Endodermal cell (in vitro differentiated cells): ENCODE data around the gene REEP5. TPM values are rescaled to one million over a fixed set of nuclear protein-coding genes. Genes with fewer than 3 reads are reported as not detected.
A peak's percentile ranks its signal among the peaks of the same experiment; 100 is the strongest.

ENCODE experiments used
- DNase-seq: peaks from one replicate; pipeline ENCODE4 v3.0.0-alpha.2; 2017
- H3K27ac ChIP-seq: 2 replicates; pipeline ENCODE4 v1.5.1; 2013; ENCODE audit warnings: mild to moderate bottlenecking, low read depth, low read length, moderate library complexity
- H3K27me3 ChIP-seq: 2 replicates; pipeline ENCODE4 v1.6.1; 2013; ENCODE audit warnings: mild to moderate bottlenecking, low read length, moderate library complexity; ENCODE audit not compliant: insufficient read depth, control insufficient read depth, poor library complexity, severe bottlenecking
- H3K36me3 ChIP-seq: 2 replicates; pipeline ENCODE4 v1.7.0; 2013; ENCODE audit warnings: mild to moderate bottlenecking, low read length, moderate library complexity; ENCODE audit not compliant: control insufficient read depth, insufficient read depth
- H3K4me1 ChIP-seq: one replicate; pipeline ENCODE4 v1.7.0; 2013; ENCODE audit warnings: low read length; ENCODE audit not compliant: control insufficient read depth, insufficient read depth
- H3K4me3 ChIP-seq: 2 replicates; pipeline ENCODE4 v1.5.1; 2013; ENCODE audit warnings: mild to moderate bottlenecking, low read length, moderate library complexity
- H3K9ac ChIP-seq: 2 replicates; pipeline ENCODE4 v1.6.1; 2013; ENCODE audit warnings: mild to moderate bottlenecking, low read length, moderate library complexity; ENCODE audit not compliant: poor library complexity, severe bottlenecking; ENCODE audit errors: extremely low read depth
- H3K9me3 ChIP-seq: 2 replicates; pipeline ENCODE4 v1.6.1; 2013; ENCODE audit warnings: mild to moderate bottlenecking, low read length, moderate library complexity; ENCODE audit not compliant: control insufficient read depth
- H3K27ac Mint-ChIP-seq: 2 replicates; pipeline ENCODE4 v1.8.0; 2020; ENCODE audit warnings: mixed read lengths
- H3K27me3 Mint-ChIP-seq: 2 replicates; pipeline ENCODE4 v1.8.0; 2021; ENCODE audit warnings: mild to moderate bottlenecking, mixed read lengths; ENCODE audit not compliant: insufficient read depth
- H3K36me3 Mint-ChIP-seq: 2 replicates; pipeline ENCODE4 v1.8.0; 2020; ENCODE audit warnings: low read depth, mixed read lengths
- H3K4me1 Mint-ChIP-seq: 2 replicates; pipeline ENCODE4 v1.8.0; 2020; ENCODE audit warnings: mixed read lengths
- H3K4me3 Mint-ChIP-seq: 2 replicates; pipeline ENCODE4 v1.8.0; 2020; ENCODE audit warnings: mild to moderate bottlenecking, moderate library complexity, mixed read lengths
- H3K9me3 Mint-ChIP-seq: 2 replicates; pipeline ENCODE4 v1.8.0; 2020; ENCODE audit warnings: mild to moderate bottlenecking, mixed read lengths
- CTCF ChIP-seq: fragments of 200-600 bp; sonication (generic); conservative IDR thresholded peaks from 2 replicates; pipeline ENCODE4 v1.5.0; 2021; ENCODE audit warnings: antibody characterized with exemption, mild to moderate bottlenecking
- WGBS, 2 experiments: methylation state at CpG; one replicate each; pipeline versions ENCODE4 v1.1.5 to v1.1.7; 2013; ENCODE audit warnings: missing lambda C conversion rate in 2 of 2, mixed read lengths in 1 of 2; ENCODE audit not compliant: insufficient coverage in 1 of 2, insufficient read length in 1 of 2; 5-methylcytosine and 5-hydroxymethylcytosine counted together
- total RNA-seq, 2 donors: library from RNA; stranded (reverse); fragmentation: NEBNext Ultra II Directional in 1 of 2; extraction: Animal tissue kit (Norgen Biotek cat#: 25700) in 1 of 2; gene quantifications; 2 replicates in 1 of 2; 3 replicates in 1 of 2; pipeline ENCODE4 v1.2.1, GENCODE V29; 2021

Gene REEP5
- total RNA-seq, 2 donors from 2014 or later, result 42.1 to 42.3 TPM

- Mint-ChIP-seq H3K4me1 (peaks cover 12% of the 10 kb centered on the region), H3K9me3 (no peaks in the 10 kb centered on the region), H3K27ac (no peak overlapping the region), H3K27me3 (peaks cover 18% of the 10 kb centered on the region), H3K36me3 (peaks cover 10% of the 10 kb centered on the region), H3K4me3 (no peak overlapping the region)
- Histone ChIP-seq H3K27ac (no peak overlapping the region), H3K9me3 (no peaks in the 10 kb centered on the region), H3K4me1 (peaks cover 3% of the 10 kb centered on the region), H3K9ac (no peak overlapping the region), H3K36me3 (peaks cover 10% of the 10 kb centered on the region), H3K4me3 (no peak overlapping the region), H3K27me3 (peaks cover 18% of the 10 kb centered on the region)
- no peak for DNase-seq
- WGBS, 2 experiments, result 76 to 79% methylated on average over 4 to 6 of the region's 6 CpGs
- TF ChIP-seq CTCF, result no peak
Observed at GRCh38 chr5:112923148-112923917, 1.3 kb upstream of the REEP5 start.

GRCh38 chr5:112921026-112921832 lies 798 bp downstream of the REEP5 start:
- H3K4me1 Mint-ChIP-seq, result peaks cover 21% of the 10 kb centered on the region
- H3K27ac Mint-ChIP-seq, result peak overlapping the region; percentile 90

More at GRCh38 chr5:112921026-112921832, 798 bp downstream of the REEP5 start:
- H3K27me3 ChIP-seq, result peaks cover 18% of the 10 kb centered on the region
- Mint-ChIP-seq H3K9me3 (no peaks in the 10 kb centered on the region), H3K36me3 (peaks cover 27% of the 10 kb centered on the region), H3K27me3 (peaks cover 18% of the 10 kb centered on the region), H3K4me3 (peak overlapping the region; percentile 92)
- H3K36me3 ChIP-seq, result peaks cover 28% of the 10 kb centered on the region
- no peaks in the 10 kb centered on the region for H3K9me3 ChIP-seq
- peak overlapping the region; percentile 94 for H3K4me3 ChIP-seq
- DNase-seq, result peak; percentile 82
- 0 to 1% methylated on average over 17 to 68 of the region's 68 CpGs for WGBS, 2 experiments
- TF ChIP-seq CTCF, result no peak
- peak overlapping the region; percentile 90 for H3K27ac ChIP-seq
- peak overlapping the region; percentile 77 for H3K9ac ChIP-seq
- H3K4me1 ChIP-seq, result peaks cover 6% of the 10 kb centered on the region
